Mammary epithelial cell (primary cell): ENCODE measurements around the gene C20orf96.

Experiments used
- CTCF ChIP-seq, 2 donors: IDR thresholded peaks in 1 of 2; conservative IDR thresholded peaks in 1 of 2; 2 replicates each; pipeline ENCODE4 v1.5.1; 2011 to 2012; ENCODE audit warnings: inconsistent platforms in 2 of 2, low read length in 2 of 2, mild to moderate bottlenecking in 2 of 2, control low read depth in 1 of 2, low read depth in 1 of 2; ENCODE audit not compliant: insufficient read depth in 1 of 2; ENCODE audit errors: extremely low read depth in 1 of 2
- EZH2 ChIP-seq: IDR thresholded peaks from 2 replicates; pipeline ENCODE4 v1.6.1; 2012; ENCODE audit warnings: low read length, inconsistent platforms, borderline replicate concordance

DNA sequence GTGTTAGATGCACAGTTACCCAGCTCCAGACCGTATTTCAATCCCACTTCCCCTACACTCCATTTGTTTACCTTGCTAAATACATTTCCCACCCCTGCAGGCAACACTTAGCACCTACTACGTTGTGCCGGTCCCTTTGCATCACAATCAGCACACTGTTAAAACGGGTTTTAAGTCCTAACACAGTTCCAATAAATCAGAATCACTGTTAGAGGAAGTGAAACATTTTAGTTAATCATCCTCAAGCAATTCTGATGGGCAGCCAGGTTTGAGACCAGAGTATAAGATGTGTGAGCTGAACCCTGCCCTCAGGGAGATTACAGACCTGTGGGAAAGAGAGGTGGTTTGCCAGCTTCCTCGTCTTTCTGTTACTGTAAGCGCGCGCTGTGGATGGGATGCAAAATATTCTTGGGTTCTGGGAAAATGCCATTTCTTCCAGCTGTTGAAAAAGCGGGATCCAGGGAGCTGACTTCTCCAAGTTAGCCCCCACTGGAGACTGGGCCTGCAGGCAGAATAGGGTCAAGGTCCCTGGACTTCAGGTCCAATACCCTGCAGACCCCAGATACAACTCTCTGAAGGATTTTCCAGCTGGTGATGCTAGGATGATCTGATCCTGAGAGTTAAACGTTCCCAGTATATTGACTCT, 9.9 kb upstream of the C20orf96 start:
- TF ChIP-seq CTCF (conservative IDR thresholded peaks at IDR 0.05 in 1 of 2, IDR thresholded peaks at IDR 0.05 in 1 of 2; ENCODE audit: extremely low read depth in 1 of 2, insufficient read depth in 1 of 2, low read depth in 1 of 2, low read length in 2 of 2) (no peak), EZH2 (no peak)
